ENCODE results near the gene TAC4.
A peak's percentile ranks its signal among the peaks of the same experiment; 100 is the strongest.

Gene TAC4

DNA sequence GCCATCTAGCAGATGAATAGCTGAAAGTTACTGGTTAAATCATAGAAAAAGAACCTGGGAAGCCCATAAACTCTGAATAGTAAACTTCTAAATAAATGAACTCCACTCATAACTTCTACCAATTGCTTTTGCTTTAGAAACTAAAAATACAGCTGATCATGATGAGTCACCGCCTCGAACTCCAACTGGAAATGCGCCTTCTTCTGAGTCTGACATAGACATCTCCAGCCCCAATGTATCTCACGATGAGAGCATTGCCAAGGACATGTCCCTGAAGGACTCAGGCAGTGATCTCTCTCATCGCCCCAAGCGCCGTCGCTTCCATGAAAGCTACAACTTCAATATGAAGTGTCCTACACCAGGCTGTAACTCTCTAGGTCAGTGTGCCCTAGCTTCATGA lies 49.7 kb downstream of the TAC4 start:
- DNase-seq: no peak

DNA sequence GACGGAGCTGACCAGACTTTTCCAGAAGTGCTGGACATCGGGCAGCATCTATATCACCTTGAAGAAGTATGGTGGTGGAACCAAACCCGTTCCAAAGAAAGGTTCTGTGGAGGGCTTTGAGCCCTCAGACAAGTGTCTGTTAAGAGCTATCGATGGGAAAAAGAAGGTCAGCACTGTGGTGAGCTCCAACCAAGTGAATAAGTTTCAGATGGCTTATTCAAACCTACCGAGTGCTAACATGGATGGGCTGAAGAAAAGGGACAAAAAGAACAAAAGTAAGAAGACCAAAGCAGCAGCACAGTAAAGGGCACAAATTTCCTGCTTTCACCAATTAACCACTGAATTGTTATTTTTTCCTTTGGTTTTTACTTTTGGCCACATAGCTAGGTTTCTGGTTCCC lies 52.5 kb downstream of the TAC4 start:
- no peak for DNase-seq

DNA sequence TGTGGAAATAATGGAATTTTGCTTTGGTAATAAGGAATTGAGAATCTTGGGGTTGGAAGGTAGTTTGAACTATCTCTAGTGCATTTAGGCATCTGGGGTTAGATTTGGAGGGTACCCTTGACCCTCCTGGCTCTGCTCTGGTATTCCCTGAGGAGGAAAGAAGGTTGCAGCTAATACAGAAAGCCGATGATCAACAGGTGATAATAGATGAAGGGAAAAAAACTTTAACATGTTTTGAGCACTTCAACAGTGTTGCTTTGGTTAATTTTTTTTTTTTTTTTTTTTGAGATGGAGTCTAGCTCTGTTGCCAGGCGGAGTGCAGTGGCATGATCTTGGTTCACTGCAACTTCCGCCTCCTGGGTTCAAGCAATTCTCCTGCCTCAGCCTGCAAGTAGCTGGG lies 54.6 kb downstream of the TAC4 start:
- DNase-seq: no peak

DNA sequence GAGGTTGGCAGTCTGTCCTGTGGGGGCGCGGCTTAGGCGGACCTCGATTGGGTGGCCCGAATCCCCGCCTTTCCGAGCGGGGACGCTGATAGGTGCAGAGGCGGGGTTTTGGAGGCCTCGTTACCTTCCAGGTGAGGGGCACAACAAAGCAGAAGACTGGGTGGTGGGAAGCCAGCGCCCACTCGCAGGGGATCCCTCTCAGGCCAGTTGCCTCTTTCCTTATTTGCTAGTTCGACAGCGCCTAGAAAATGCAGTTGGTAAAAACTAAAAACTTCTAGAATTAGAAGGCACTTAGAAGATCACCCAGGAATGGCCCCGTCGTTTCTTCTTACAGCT lies 58.7 kb downstream of the TAC4 start:
- DNase-seq: no peak

DNA sequence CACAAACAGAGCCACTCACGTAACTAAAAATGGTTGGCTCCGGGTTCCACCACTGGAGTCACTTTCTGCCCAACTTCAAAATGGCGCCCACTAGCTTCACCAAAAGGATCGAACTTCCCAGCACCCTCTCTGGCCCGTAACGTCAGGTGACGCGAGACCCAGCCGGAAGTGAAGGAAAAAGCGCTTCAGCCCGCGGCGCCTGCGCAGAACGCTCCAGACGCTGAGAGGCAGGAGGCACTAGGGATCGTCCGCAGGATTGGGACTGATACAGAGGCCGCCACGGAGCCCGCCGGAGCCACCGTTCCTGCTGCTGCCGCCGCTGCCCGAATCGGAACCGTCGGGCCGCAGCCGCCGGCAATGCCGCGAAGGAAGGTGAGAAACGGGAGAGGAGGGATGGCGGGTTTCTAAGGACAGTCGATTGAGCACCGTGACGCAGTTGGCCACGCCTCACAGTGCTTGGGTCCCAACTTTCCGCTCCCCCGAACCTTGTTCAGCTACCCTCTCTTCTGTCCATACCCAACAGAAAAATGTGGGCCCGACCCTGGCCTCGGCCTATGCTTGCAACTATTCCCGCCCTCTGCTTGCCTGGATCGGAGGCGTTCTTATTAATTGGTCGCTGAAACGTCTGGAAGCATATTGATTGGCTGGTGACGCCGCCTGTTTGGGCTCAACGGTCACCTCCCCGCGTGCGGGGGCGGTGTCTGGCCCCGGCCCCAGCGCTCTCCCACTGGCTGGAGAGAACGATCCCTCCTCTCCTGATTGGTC lies 59.2 kb downstream of the TAC4 start, which contains the start of gene KAT7:
TSS of gene KAT7 (plus strand) at position 204 of the 765 bp plus-strand sequence. CDS start at position 358, 154 bp downstream.
- peak; percentile 98 to 100 (median 99) for DNase-seq

Data from NCI-H1417 (cell line).